IMR-90 (cell line): Measurements from ENCODE around the gene MRGPRF. TPM values are rescaled to one million over a fixed set of nuclear protein-coding genes. Genes with fewer than 3 reads are reported as not detected.
A peak's percentile ranks its signal among the peaks of the same experiment; 100 is the strongest.

ENCODE experiments used
- ELK1 ChIP-seq: fragments of 150-350 bp; IDR thresholded peaks from 2 replicates; pipeline ENCODE4 v1.6.1; 2016; ENCODE audit warnings: low read depth, mild to moderate bottlenecking, low read length, moderate library complexity, borderline replicate concordance
- FOS ChIP-seq: fragments of 150-350 bp; IDR thresholded peaks from 2 replicates; pipeline ENCODE4 v1.6.1; 2016; ENCODE audit warnings: low read depth, low read length
- MXI1 ChIP-seq: IDR thresholded peaks from 2 replicates; pipeline ENCODE4 v1.6.1; 2012; ENCODE audit warnings: low read depth, mild to moderate bottlenecking, low read length, moderate library complexity, borderline replicate concordance
- NFE2L2 ChIP-seq: fragments of 150-350 bp; IDR thresholded peaks from 2 replicates; pipeline ENCODE4 v1.6.1; 2016; ENCODE audit warnings: low read depth, mild to moderate bottlenecking, low read length
- polyA plus RNA-seq, 3 experiments: library from polyadenylated mRNA; depleted of rRNA; stranded (reverse); fragments of >200 nt; gene quantifications; 2 replicates each; pipeline ENCODE4 v1.2.3, GENCODE V29; 2012; ENCODE audit warnings: low replicate concordance in 1 of 3
- total RNA-seq: library from RNA; depleted of rRNA; stranded (reverse); fragments of >200 nt; gene quantifications from 2 replicates; pipeline ENCODE4 v1.2.3, GENCODE V29; 2012

The MRGPRF gene
- total and polyA plus RNA-seq, 2 of the 4 experiments (the other 2 are of a cell fraction): 6.3 to 28.8 TPM

- TF ChIP-seq ELK1 (no peak), MXI1 (no peak), NFE2L2 (no peak), FOS (0 out of 2 replicates have a peak, but pooled peaks have one; percentile 10)
Measured at GRCh38 chr11:69013009-69013951, at the start of gene MRGPRF (continued).
